Measurements from ENCODE around the gene UTS2B. TPM values are rescaled to one million over a fixed set of nuclear protein-coding genes. Genes with fewer than 3 reads are reported as not detected.

The UTS2B gene
- polyA plus RNA-seq, 1 of the 3 experiments (the other 2 are of a cell fraction) = 0.03 TPM

- TF ChIP-seq, protein P1, sequence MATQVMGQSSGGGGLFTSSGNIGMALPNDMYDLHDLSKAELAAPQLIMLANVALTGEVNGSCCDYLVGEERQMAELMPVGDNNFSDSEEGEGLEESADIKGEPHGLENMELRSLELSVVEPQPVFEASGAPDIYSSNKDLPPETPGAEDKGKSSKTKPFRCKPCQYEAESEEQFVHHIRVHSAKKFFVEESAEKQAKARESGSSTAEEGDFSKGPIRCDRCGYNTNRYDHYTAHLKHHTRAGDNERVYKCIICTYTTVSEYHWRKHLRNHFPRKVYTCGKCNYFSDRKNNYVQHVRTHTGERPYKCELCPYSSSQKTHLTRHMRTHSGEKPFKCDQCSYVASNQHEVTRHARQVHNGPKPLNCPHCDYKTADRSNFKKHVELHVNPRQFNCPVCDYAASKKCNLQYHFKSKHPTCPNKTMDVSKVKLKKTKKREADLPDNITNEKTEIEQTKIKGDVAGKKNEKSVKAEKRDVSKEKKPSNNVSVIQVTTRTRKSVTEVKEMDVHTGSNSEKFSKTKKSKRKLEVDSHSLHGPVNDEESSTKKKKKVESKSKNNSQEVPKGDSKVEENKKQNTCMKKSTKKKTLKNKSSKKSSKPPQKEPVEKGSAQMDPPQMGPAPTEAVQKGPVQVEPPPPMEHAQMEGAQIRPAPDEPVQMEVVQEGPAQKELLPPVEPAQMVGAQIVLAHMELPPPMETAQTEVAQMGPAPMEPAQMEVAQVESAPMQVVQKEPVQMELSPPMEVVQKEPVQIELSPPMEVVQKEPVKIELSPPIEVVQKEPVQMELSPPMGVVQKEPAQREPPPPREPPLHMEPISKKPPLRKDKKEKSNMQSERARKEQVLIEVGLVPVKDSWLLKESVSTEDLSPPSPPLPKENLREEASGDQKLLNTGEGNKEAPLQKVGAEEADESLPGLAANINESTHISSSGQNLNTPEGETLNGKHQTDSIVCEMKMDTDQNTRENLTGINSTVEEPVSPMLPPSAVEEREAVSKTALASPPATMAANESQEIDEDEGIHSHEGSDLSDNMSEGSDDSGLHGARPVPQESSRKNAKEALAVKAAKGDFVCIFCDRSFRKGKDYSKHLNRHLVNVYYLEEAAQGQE (IDR thresholded peaks at IDR 0.05; ENCODE audit: low read depth, low read length) = no peak
- no peak for TF ChIP-seq FOXJ3 (CRISPR knock-in tag; IDR thresholded peaks at IDR 0.05)
- no peak for TF ChIP-seq RCOR1 (IDR thresholded peaks at IDR 0.05; ENCODE audit: low read length)
Observed at GRCh38 chr3:191362037-191362436, 31.7 kb upstream of the UTS2B start (continued).

GRCh38 chr3:191361456-191361855 is 31.1 kb upstream of the UTS2B start:
- Histone ChIP-seq H3K9me2 (no peaks in the 10 kb centered on the region), H3K9ac (no peak overlapping the region), H3K4me2 (no peak overlapping the region), H3K27ac (ENCODE audit: low read depth in 2 of 2, low read length in 1 of 2) (no peak overlapping the region), H3K36me3 (replicated peaks in 1 of 2; ENCODE audit: control insufficient read depth in 1 of 2, insufficient read depth in 2 of 2, low read length in 1 of 2) (peaks cover 73 to 77% of the 10 kb centered on the region in 2 experiments), H4K20me1 (ENCODE audit: insufficient read depth) (no peaks in the 10 kb centered on the region), H3K27me3 (ENCODE audit: insufficient read depth) (no peaks in the 10 kb centered on the region), H3K9me3 (no peaks in the 10 kb centered on the region), H3K4me3 (ENCODE audit: low read depth in 2 of 2, low read length in 1 of 2) (no peak overlapping the region), H2AFZ (ENCODE audit: low read depth) (no peak overlapping the region), H3F3A (replicated peaks; ENCODE audit: insufficient read depth) (no peaks in the 10 kb centered on the region), H3K4me1 (ENCODE audit: control insufficient read depth in 1 of 2, insufficient read depth in 2 of 2, low read depth in 1 of 2, low read length in 1 of 2) (peaks cover 0 to 20% of the 10 kb centered on the region in 2 experiments; a peak in 3 of 4 replicates), H3K79me2 (ENCODE audit: insufficient read depth) (peaks cover 9% of the 10 kb centered on the region; the same call in 1 of the 2 replicates)
- CTCF ChIA-PET = no interaction called here
- POLR2A ChIA-PET = no interaction called here
- WGBS (ENCODE audit: low lambda C conversion rate) = 100% methylated on average over 1 of the region's 1 CpG
- no peak for TF ChIP-seq SMC3 (IDR thresholded peaks at IDR 0.05; ENCODE audit: low read depth, low read length)
- no peak for TF ChIP-seq SIN3A (IDR thresholded peaks at IDR 0.05; ENCODE audit: borderline replicate concordance, low read depth, low read length)
- TF ChIP-seq JUND (IDR thresholded peaks at IDR 0.05) = no peak
- no peak for TF ChIP-seq MEF2A (IDR thresholded peaks at IDR 0.05; ENCODE audit: borderline replicate concordance, low read depth)
- TF ChIP-seq, protein P2, sequence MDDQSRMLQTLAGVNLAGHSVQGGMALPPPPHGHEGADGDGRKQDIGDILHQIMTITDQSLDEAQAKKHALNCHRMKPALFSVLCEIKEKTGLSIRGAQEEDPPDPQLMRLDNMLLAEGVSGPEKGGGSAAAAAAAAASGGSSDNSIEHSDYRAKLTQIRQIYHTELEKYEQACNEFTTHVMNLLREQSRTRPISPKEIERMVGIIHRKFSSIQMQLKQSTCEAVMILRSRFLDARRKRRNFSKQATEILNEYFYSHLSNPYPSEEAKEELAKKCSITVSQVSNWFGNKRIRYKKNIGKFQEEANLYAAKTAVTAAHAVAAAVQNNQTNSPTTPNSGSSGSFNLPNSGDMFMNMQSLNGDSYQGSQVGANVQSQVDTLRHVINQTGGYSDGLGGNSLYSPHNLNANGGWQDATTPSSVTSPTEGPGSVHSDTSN (IDR thresholded peaks at IDR 0.05) = no peak
- TF ChIP-seq GATA2 (CRISPR knock-in tag; IDR thresholded peaks at IDR 0.05) = no peak
- TF ChIP-seq, protein P1 (IDR thresholded peaks at IDR 0.05; ENCODE audit: low read depth, low read length) = no peak
- no peak for TF ChIP-seq FOSL2 (IDR thresholded peaks at IDR 0.05; ENCODE audit: borderline replicate concordance, low read depth)
- no peak for TF ChIP-seq RCOR1 (IDR thresholded peaks at IDR 0.05; ENCODE audit: low read length)
- no peak for TF ChIP-seq TEAD4 (IDR thresholded peaks at IDR 0.05; ENCODE audit: borderline replicate concordance, insufficient read depth)
- TF ChIP-seq, protein P3, sequence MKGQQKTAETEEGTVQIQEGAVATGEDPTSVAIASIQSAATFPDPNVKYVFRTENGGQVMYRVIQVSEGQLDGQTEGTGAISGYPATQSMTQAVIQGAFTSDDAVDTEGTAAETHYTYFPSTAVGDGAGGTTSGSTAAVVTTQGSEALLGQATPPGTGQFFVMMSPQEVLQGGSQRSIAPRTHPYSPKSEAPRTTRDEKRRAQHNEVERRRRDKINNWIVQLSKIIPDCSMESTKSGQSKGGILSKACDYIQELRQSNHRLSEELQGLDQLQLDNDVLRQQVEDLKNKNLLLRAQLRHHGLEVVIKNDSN (IDR thresholded peaks at IDR 0.05; ENCODE audit: borderline replicate concordance, low read depth) = no peak
- TF ChIP-seq, protein P4, sequence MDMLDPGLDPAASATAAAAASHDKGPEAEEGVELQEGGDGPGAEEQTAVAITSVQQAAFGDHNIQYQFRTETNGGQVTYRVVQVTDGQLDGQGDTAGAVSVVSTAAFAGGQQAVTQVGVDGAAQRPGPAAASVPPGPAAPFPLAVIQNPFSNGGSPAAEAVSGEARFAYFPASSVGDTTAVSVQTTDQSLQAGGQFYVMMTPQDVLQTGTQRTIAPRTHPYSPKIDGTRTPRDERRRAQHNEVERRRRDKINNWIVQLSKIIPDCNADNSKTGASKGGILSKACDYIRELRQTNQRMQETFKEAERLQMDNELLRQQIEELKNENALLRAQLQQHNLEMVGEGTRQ (IDR thresholded peaks at IDR 0.05; ENCODE audit: borderline replicate concordance, low read depth, low read length) = no peak
- TF ChIP-seq RAD21 (IDR thresholded peaks at IDR 0.05; ENCODE audit: low read length) = no peak
- TF ChIP-seq, protein P5, sequence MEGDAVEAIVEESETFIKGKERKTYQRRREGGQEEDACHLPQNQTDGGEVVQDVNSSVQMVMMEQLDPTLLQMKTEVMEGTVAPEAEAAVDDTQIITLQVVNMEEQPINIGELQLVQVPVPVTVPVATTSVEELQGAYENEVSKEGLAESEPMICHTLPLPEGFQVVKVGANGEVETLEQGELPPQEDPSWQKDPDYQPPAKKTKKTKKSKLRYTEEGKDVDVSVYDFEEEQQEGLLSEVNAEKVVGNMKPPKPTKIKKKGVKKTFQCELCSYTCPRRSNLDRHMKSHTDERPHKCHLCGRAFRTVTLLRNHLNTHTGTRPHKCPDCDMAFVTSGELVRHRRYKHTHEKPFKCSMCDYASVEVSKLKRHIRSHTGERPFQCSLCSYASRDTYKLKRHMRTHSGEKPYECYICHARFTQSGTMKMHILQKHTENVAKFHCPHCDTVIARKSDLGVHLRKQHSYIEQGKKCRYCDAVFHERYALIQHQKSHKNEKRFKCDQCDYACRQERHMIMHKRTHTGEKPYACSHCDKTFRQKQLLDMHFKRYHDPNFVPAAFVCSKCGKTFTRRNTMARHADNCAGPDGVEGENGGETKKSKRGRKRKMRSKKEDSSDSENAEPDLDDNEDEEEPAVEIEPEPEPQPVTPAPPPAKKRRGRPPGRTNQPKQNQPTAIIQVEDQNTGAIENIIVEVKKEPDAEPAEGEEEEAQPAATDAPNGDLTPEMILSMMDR (IDR thresholded peaks at IDR 0.05) = no peak
- no peak for DNase-seq
